Measurements from ENCODE around the gene TARS1.
"Not testable (repeated sequence)": the region's sequence is repeated elsewhere in the genome, so short reads cannot be mapped to it uniquely, and the experiment has no call there.

TARS1 gene

DNA sequence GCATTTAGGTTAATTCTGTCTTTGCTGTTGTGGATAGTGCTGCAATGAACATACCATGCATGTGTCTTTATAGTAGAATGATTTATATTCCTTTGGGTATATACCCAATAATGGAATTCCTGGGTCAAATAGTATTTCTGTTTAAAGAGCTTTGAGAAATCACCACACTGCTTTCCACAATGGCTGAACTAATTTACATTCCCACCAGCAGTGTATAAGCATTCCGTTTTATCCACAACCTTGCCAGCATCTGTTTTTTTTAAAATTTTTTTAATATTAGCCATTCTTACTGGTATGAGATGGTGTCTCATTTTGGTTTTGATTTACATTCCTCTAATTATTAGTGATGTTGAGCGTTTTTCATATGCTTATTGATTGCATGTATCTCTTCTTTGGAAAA is 15.5 kb upstream of the TARS1 start:
- Mint-ChIP-seq H3K36me3 (peaks cover 2% of the 10 kb centered on the region), H3K27me3 (peaks cover 11% of the 10 kb centered on the region), H3K4me1 (ENCODE audit: low read depth) (no peaks in the 10 kb centered on the region), H3K4me3 (no peak overlapping the region), H3K27ac (no peak overlapping the region), H3K9me3 (ENCODE audit: low read depth) (no peaks in the 10 kb centered on the region)

DNA sequence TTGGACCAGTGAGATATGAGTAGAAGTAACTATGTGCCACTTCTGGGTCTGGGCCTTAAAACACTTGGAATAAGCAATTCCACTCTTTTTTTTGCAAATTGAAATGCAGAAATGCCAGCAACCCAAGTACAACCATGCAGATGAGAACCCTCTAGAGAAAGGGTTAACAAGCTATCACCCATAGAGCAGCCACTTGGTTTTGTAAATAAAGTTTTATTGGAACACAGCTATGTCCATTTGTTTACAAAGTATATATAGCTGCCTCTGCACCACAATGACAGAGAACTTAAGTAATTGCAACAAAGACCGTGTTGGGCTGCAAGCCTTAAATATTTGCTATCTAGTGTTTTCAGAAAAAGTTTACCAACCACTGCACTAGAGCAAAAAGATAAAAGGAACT is 9.8 kb upstream of the TARS1 start:
- no peak overlapping the region for H3K4me3 Mint-ChIP-seq
- H3K27me3 Mint-ChIP-seq = peaks cover 11% of the 10 kb centered on the region
- peaks cover 5% of the 10 kb centered on the region for H3K4me1 Mint-ChIP-seq (ENCODE audit: low read depth)
- peaks cover 2% of the 10 kb centered on the region for H3K36me3 Mint-ChIP-seq
- H3K27ac Mint-ChIP-seq = no peak overlapping the region
- no peaks in the 10 kb centered on the region for H3K9me3 Mint-ChIP-seq (ENCODE audit: low read depth)

DNA sequence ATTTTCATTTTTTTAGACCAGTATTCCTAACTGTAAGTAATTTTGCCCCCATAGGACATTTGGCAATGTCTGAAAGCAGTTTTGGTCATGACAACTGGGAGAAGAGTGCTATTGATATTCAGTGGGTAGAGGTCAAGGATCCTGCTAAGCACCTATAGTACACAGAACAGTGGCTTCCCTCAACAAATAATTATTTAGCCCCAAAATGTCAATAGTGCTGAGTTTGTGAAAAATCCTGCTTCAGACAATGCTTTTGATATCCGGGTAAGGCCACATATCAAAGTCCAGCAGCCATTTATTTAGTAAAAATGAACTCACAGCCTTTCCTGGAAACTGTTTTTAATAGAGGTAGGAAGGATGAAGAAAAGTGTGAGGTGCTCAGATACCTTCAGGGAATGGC is 8.1 kb upstream of the TARS1 start:
- Mint-ChIP-seq H3K27me3 (peaks cover 3% of the 10 kb centered on the region), H3K4me3 (no peak overlapping the region), H3K4me1 (ENCODE audit: low read depth) (peaks cover 8% of the 10 kb centered on the region), H3K27ac (no peak overlapping the region), H3K9me3 (ENCODE audit: low read depth) (no peaks in the 10 kb centered on the region), H3K36me3 (peaks cover 2% of the 10 kb centered on the region)

DNA sequence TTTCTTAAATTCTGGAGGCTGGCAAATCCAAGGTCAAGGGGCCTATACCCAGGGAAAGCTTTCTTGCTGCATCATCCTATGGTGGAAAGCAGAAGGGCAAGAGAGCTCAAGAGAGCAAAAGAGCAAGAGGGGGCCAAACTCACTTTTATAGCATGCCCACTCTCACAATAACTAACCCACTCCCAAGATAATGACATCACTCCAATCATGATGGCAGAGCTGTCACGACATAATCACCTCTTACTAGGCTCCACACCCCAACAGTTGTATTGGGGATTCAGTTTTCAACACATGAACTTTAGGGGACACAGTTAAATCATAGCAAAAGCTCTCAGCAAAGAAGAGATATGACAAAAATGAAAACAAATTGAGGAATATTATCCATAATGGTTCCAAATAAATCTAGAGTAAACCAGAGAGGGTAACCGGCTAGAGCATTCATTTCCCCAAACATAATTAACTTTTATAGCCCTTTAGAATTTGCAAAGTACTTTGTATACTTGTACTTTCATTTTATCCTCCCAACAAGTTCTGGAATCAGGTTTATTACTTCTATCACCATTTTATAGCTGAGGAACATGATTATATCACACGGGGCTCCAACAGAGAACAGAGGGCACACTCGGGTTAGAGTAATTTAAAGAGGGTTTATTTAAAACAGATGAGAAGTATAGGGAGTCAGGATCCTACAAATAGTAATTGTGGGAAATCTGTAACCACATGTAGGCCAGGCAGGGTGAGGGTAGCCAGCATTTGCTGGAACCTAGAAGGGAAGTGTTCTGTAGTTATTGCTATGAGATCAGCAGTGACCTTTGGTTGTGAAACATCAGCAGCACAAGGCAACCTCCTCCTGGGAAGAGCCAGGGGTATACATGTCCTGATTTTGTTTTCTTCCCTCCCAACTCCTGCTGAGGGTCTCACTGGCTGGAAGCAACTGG is 7.2 kb upstream of the TARS1 start:
- H3K36me3 Mint-ChIP-seq = peaks cover under 1% of the 10 kb centered on the region
- no peak overlapping the region for H3K4me3 Mint-ChIP-seq
- peaks cover 1% of the 10 kb centered on the region for H3K27me3 Mint-ChIP-seq
- no peak overlapping the region for H3K27ac Mint-ChIP-seq
- H3K9me3 Mint-ChIP-seq (ENCODE audit: low read depth) = no peaks in the 10 kb centered on the region
- H3K4me1 Mint-ChIP-seq (ENCODE audit: low read depth) = peaks cover 10% of the 10 kb centered on the region

DNA sequence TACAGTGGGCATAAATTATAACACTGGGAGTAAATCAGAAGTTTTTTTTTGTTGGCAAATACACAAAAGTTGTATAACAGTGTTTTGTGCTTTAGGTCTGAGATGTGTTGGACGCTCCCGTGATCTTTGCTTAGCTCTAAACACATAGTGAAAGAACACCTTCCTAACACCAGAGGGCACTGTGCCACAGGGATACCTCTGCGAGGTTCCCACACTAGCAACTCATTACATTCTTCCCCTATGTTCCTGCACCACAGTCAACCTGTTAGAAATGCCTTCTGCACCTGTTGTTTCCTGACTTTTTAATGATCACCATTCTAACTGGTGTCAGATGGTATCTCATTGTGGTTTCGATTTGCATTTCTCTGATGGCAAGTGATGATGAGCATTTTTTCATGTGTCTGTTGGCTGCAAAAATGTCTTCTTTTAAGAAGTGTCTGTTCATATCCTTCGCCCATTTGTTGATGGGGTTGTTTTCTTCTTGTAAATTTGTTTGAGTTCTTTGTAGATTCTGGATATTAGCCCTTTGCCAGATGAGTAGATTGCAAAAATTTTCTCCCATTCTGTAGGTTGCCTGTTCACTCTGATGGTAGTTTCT is 4.8 kb upstream of the TARS1 start:
- H3K36me3 Mint-ChIP-seq; H3K27me3 Mint-ChIP-seq; H3K27ac Mint-ChIP-seq; H3K9me3 Mint-ChIP-seq (ENCODE audit: low read depth); H3K4me3 Mint-ChIP-seq: not testable (repeated sequence)
- peaks cover 13% of the 10 kb centered on the region for H3K4me1 Mint-ChIP-seq (ENCODE audit: low read depth)

DNA sequence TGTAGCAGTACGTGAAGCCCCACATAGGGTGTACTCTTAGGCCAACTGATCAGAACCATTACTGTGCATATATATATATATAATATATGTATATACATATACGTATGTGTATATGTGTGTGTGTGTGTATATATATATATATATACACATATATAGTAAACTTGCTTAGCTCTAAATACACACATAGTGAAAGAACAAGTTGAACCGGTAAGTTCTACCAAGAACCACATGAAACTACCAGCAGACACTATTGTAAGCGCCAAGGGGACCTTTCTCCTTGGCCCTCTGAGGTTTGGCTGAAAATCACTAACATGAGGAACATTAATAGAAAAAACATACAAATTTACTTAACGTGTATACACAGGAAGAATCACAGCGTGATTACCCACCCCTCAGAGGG is 1.8 kb upstream of the TARS1 start:
- H3K4me1 Mint-ChIP-seq (ENCODE audit: low read depth) = peaks cover 25% of the 10 kb centered on the region
- H3K4me3 Mint-ChIP-seq = peak overlapping the region; percentile 18
- no peaks in the 10 kb centered on the region for H3K27me3 Mint-ChIP-seq
- no peaks in the 10 kb centered on the region for H3K9me3 Mint-ChIP-seq (ENCODE audit: low read depth)
- no peak overlapping the region for H3K27ac Mint-ChIP-seq
- H3K36me3 Mint-ChIP-seq = no peaks in the 10 kb centered on the region

DNA sequence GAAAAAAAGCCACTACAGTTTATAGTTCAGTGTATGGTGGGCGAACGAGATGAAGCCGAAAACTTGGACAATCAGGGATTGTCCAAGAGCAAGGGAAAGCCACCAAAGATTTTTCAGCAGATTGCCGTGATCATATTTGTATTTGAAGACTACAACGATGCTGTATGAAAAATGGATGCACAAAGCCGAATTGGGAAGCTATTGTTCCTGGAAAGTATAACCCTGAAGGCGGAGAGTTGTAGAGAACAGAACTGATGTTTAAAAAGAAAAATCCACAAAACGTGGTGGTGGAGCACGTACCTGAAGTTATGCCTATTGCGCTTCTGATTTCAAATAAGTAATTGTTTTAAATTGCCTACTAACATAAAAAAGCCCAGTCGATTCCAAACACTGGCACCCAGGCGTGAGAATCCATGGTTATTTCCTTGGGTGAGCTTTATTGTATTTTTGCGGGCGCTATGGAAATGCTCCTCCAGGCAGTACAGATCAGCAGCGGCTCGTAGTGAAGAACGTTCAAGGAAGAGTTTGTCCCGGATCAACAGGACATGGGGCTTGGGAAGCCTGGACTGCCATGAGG is 772 bp upstream of the TARS1 start:
- H3K36me3 Mint-ChIP-seq = no peaks in the 10 kb centered on the region

DNA sequence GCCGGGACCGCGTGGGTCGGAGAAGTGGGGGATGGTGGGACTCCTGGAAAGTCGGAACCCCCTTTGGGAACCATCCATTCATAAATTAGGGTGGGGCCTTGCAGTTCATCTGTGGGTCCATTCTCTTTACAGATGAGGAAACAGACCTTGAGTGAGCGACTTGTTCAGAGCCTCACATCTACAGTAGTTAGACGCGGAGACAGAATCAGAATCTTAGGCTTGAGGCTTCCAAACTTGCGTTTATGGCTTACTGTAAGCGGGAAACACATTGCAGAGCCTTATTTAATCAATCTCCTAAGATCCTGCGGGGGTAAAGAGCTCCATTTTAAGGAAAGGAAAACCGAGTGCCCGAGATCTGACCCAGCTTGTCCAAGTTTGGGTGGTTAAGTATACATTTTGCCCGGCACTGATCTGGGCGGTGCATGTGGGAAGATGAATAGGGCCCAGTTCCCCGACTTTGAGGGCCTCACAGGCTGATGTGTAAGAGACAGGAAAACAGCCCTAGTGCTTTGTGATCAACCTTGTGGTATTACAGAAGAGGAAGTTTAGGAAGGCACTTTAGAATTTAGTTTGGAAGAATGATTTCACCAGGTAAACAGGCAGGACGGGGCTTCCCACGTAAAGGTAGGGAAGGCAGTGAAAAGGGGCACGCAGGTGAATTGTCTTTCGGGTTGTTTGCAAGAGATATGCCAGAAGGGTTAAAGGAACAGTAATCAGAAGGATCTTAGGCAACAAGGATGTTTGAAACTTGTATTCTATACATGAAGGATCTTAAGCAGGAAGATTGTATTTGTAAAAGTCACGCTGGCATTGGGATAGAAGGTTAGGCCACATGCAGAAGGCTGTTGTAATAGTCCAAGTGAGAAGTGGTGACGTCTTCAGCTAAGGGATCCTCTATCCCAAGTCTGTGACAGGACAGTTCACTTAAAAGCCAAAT is 744 bp downstream of the TARS1 start:
- Mint-ChIP-seq H3K27ac (no peak overlapping the region), H3K4me1 (ENCODE audit: low read depth) (peaks cover 41% of the 10 kb centered on the region), H3K36me3 (peaks cover 3% of the 10 kb centered on the region), H3K9me3 (ENCODE audit: low read depth) (no peaks in the 10 kb centered on the region), H3K4me3 (no peak overlapping the region), H3K27me3 (no peaks in the 10 kb centered on the region)

More for the DNA sequence above, 772 bp upstream of the TARS1 start:
- Mint-ChIP-seq H3K27me3 (no peaks in the 10 kb centered on the region), H3K4me3 (no peak overlapping the region), H3K4me1 (ENCODE audit: low read depth) (peaks cover 34% of the 10 kb centered on the region), H3K9me3 (ENCODE audit: low read depth) (no peaks in the 10 kb centered on the region), H3K27ac (no peak overlapping the region)

DNA sequence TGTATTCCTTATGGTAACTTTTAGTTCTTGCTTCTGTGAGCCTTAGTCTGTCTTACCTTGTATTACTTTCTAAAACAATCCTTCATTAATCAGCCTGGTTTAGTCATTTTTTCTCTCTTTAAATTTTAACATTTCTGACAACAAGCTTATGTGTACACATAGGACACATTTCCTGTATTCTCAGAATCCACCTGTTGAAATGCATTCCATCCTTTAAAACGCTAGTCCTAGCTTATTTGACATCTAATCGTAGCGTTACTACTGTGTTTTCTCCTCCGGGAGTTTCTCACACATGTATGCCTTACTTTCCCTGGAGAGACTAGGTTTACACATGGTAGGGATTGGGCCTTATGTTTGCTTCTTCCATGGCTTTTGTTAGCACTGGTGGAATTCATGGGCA is 3.8 kb downstream of the TARS1 start:
- peak overlapping the region; percentile 22 for H3K27ac Mint-ChIP-seq
- no peaks in the 10 kb centered on the region for H3K9me3 Mint-ChIP-seq (ENCODE audit: low read depth)
- H3K27me3 Mint-ChIP-seq = no peaks in the 10 kb centered on the region
- peak overlapping the region; percentile 53 for H3K4me3 Mint-ChIP-seq
- H3K4me1 Mint-ChIP-seq (ENCODE audit: low read depth) = peaks cover 51% of the 10 kb centered on the region
- peaks cover 8% of the 10 kb centered on the region for H3K36me3 Mint-ChIP-seq

DNA sequence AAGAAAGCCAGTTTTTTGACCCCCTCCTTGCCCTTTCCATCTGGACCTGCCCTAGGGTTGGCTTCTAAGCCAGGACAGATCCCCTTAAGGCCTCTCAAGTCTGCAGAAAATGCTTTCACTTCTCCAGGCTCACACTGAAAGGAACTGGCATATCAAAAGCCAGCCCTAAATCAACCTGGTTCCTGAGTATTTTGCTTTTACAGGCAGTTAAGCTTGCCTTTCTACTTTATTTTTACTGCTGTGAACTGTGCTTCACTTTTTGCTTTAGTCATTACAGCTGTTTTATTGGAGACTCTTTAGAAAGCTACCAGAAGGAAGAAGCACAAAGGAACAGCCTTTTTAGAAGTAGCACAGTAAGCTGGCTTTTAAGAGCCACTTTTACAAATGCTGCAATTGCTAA is 5.0 kb downstream of the TARS1 start:
- H3K4me3 Mint-ChIP-seq = no peak overlapping the region
- no peaks in the 10 kb centered on the region for H3K9me3 Mint-ChIP-seq (ENCODE audit: low read depth)
- H3K27me3 Mint-ChIP-seq = no peaks in the 10 kb centered on the region
- no peak overlapping the region for H3K27ac Mint-ChIP-seq
- H3K4me1 Mint-ChIP-seq (ENCODE audit: low read depth) = peaks cover 51% of the 10 kb centered on the region
- peaks cover 8% of the 10 kb centered on the region for H3K36me3 Mint-ChIP-seq

DNA sequence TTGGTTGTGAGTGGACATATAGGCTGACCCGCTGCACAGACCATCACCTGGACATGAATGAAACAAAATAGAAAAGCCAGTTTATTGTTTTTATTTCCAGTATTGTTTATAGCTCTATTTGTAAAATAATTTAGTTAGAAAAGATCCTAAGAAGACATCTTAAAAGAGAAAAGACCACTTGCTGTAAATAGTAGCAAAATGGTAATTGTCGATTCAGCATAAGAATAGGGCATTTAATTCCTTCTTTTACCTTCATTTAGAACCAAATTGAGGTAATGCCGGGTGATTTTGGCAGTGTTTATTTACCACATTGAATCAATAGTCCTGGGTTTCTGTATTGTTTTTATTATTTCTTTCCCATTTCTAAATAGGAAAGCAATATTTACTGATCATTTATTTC is 7.4 kb downstream of the TARS1 start:
- H3K4me1 Mint-ChIP-seq (ENCODE audit: low read depth) = peaks cover 50% of the 10 kb centered on the region
- no peak overlapping the region for H3K27ac Mint-ChIP-seq
- H3K9me3 Mint-ChIP-seq (ENCODE audit: low read depth) = no peaks in the 10 kb centered on the region
- no peaks in the 10 kb centered on the region for H3K27me3 Mint-ChIP-seq
- peaks cover 13% of the 10 kb centered on the region for H3K36me3 Mint-ChIP-seq
- H3K4me3 Mint-ChIP-seq = no peak overlapping the region

DNA sequence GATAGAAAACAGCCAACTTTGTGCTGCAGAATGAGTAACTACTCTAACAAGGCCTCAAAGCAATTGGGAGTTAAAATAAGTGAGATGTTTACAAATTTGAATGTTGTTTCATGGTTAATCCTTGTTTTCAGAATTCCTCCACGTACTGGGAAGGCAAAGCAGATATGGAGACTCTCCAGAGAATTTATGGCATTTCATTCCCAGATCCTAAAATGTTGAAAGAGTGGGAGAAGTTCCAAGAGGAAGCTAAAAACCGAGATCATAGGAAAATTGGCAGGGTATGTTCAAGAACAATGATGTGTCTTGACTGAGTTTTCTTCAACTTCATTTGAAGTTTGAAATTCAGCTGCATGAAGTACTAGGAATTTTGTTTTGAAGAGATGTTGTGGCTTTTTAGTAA is 16.4 kb downstream of the TARS1 start:
- no peaks in the 10 kb centered on the region for H3K27me3 Mint-ChIP-seq
- H3K36me3 Mint-ChIP-seq = peaks cover 22% of the 10 kb centered on the region
- peaks cover 2% of the 10 kb centered on the region for H3K4me1 Mint-ChIP-seq (ENCODE audit: low read depth)
- no peak overlapping the region for H3K4me3 Mint-ChIP-seq
- no peaks in the 10 kb centered on the region for H3K9me3 Mint-ChIP-seq (ENCODE audit: low read depth)
- no peak overlapping the region for H3K27ac Mint-ChIP-seq

DNA sequence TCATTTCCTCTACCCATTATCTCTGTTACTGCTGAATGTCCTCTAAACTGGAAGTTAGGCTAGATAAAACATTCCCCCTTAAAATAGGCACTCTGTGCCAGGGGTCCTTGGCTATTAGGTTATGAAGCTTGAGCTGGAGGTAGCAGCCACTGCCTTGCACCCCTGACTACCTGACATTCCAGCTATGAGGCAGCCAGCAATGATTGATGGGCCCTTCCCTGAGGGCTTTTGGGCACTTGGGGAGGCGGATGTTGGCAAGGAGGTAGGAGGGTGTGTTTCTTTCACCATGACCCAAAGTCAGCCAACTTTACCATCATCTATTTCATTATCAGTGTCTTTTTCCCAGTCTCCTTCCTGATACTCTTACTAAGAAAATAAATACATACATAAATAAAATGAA is 17.1 kb downstream of the TARS1 start:
- Mint-ChIP-seq H3K27ac (no peak overlapping the region), H3K36me3 (peaks cover 19% of the 10 kb centered on the region), H3K9me3 (ENCODE audit: low read depth) (no peaks in the 10 kb centered on the region), H3K27me3 (no peaks in the 10 kb centered on the region), H3K4me1 (ENCODE audit: low read depth) (no peaks in the 10 kb centered on the region), H3K4me3 (no peak overlapping the region)

DNA sequence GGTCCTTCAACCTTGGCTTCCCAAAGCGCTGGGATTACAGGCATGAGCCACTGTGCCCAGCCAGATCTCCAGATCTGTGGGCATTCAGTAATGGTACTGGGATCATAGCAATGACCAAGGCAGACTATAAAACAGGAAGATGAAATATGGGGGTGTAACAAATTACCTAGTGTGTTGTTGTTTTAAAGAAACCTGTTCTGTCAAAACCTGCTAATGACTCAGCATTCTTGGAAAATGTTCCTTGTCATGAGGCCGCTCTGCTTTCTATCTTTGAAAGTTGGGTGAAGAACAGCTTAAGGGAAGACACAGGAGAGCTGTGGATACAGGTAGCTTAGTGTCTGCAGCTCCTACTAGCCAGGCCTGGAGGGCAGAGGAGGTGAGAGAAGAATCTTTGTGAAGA is 19.4 kb downstream of the TARS1 start:
- Mint-ChIP-seq H3K4me3 (no peak overlapping the region), H3K27ac (no peak overlapping the region), H3K4me1 (ENCODE audit: low read depth) (no peaks in the 10 kb centered on the region), H3K27me3 (no peaks in the 10 kb centered on the region), H3K36me3 (peaks cover 22% of the 10 kb centered on the region), H3K9me3 (ENCODE audit: low read depth) (no peaks in the 10 kb centered on the region)
